Activated CD8-positive, alpha-beta memory T cell treated with anti-CD3 and anti-CD28 coated beads, Interleukin-2, amount 50 U/mL, for 4 hours (primary cell): ENCODE data around the gene YEATS2.
"Not testable (repeated sequence)": the region's sequence is repeated elsewhere in the genome, so short reads cannot be mapped to it uniquely, and the experiment has no call there.

Experiments
- DNase-seq: peaks from one replicate; pipeline ENCODE4 v3.0.0-alpha.2; 2020

Gene YEATS2

DNA sequence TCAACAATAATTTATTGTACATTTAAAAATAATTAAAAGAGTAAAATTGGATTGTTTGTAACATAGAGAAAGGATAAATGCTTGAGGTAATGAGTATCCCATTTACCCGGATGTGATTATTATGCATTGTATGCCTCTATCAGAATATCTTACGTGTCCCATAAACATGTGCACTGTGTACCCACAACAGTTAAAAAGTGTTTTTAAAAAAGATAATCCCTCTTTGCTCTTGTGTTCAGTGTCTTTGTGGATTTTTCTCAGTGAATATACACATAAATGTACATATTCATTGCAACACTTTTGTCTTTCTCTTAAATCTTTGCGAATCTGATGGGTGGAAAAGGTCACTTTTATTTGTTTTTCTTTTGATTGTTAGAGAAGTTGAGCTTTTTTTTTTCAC lies 20.4 kb downstream of the YEATS2 start:
- no peak for DNase-seq

DNA sequence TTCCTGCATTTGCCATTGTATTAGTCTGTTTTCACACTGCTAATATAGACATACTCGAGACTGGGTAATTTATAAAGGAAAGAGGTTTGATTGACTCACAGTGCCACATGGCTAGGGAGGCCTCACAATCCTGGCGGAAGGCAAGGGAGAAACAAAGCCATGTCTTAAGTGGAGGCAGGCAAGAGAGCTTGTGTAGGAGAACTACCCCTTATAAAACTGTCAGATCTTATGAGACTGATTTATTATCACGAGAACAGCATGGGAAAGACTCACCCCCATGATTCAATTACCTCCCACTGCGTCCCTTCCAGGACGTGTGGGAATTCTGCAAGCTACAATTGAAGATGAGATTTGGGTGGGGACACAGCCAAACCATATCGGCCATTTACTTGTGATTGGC lies 27.8 kb downstream of the YEATS2 start:
- DNase-seq: no peak

DNA sequence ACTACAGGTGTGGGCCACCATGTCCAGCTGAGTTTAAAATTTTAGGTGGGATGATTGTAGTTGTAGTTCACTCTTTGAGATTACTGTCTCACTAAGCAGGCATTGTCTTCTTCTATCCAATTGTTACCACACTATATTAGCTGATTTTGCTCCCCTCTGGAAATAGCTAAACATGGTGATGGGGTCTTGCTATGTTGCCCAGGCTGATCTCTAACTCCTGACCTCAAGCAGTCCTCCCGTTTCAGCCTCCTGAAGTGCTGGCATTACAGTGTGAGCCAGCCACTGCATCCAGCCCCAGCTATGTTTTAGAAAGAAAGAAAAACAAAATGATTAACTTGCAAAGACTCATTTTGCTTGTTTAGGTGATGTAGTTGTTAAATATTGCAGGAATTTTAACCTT lies 30.6 kb downstream of the YEATS2 start:
- no peak for DNase-seq

DNA sequence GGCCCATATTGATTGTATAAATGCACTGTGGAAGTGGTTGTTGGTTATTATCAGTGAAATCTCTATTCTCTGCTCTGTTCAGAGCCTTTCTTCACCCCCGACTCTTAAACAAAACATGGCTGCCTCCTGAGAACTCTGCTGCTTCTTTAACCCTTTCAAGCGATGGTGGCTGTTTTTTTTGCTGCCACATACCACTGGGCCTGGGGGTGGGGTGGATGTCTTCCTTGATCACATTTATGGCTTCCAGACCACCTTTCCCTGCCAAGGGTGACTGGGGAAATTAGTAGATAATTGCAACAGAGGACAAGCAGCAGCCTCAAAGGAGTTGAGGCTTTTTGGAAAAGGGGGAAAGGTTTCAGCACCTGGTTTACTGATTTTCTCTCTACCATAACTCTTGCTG lies 32.8 kb downstream of the YEATS2 start:
- DNase-seq: no peak

DNA sequence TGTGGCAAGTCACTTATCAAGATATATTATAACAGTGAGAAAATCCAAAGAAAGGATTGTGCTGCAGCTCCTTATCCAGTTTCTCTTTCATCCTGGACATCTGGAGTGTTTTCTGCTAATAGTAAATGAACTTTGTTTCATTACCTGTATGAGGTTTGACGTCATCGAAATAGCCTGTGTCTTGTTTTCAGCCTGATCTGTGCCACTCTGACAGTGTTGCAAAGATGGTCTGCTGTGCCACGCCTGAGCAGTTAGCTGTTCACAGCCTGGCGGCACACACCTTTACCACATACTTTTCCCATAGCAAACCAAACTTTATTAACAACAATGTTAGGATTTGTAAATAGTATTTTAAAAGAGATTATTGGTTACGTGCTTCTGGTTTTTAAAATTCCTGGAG lies 34.0 kb downstream of the YEATS2 start:
- no peak for DNase-seq

DNA sequence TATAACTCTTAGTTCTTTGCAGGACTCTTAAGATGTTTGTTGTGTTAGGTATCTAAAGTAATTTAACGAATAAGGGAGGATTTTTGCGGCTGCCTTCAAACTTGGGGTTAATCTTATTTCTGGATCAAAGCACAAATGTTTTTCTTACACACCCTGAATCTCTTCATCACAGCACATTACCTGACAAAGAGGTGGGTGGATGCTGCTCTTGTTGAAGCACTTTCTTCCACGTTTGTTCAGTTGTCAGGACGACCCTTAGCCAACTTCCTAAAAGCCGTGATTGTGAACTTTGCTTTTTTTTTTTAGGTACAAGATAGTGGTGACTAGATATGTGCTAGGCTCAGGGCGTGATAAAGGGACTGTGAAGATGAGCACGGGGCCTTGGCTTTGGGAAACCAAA lies 36.0 kb downstream of the YEATS2 start:
- DNase-seq: no peak

DNA sequence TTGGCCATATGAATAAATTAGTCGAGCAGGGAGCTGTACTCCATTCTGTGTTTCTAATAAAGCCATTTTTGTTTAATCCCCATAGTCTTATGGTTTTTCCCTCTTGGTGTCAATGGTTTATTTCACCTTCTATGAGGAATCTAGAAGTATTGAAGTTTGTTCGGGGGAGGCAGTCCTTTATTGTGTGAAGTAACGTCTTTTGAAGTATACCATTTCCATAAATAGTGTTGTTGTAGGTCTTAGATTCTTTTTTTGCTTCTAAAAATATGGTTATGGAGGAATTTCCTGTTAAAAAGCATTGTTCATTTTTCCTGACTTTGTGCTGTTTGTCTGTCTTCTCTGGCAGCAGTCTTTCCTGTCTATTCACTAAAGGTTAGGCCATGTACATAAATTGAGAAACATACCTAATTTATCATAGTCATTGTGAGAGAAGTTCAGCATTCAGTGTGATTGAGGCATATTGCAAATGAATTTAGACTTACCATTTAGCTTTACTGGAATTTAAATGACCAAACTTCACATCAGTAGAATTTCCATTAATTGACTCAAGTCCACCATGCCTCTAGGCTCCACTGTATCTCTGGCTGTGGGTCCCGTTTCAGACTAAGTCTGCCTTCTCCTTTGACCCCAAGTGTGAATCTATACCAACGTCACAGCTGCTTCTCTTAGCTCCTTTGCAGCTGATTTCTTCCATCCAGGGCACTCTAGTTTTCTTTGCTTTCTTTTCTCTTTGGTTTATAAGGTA lies 37.3 kb downstream of the YEATS2 start:
- no peak for DNase-seq

DNA sequence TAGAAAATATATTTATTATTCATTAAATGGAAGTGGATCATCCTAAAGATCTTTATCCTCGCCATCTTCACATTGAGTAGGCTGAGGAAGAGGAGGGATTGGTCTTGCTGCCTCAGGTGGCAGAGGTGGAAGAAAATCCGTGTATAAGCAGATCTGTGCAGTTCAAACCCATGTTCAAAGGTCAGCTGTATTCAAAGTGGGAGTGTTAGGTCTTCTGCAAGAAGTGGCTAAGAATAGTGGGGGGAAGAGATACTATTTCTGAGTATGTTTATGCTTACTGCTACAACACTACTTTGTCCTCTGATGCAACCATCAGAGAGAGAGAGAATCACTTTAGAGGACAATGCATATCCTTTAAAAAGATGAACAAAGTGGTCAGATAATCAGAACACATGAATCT lies 39.5 kb downstream of the YEATS2 start:
- DNase-seq: no peak

DNA sequence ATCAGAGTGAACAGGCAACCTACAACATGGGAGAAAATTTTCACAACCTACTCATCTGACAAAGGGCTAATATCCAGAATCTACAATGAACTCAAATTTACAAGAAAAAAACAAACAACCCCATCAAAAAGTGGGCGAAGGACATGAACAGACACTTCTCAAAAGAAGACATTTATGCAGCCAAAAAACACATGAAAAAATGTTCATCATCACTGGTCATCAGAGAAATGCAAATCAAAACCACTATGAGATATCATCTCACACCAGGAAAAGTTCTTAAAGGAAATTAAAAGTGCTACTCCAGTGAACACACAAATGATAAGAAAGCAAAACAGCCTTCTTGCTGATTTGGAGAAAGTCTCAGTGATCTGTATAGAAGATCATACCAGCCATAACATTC lies 42.6 kb downstream of the YEATS2 start:
- not testable (repeated sequence) for DNase-seq

DNA sequence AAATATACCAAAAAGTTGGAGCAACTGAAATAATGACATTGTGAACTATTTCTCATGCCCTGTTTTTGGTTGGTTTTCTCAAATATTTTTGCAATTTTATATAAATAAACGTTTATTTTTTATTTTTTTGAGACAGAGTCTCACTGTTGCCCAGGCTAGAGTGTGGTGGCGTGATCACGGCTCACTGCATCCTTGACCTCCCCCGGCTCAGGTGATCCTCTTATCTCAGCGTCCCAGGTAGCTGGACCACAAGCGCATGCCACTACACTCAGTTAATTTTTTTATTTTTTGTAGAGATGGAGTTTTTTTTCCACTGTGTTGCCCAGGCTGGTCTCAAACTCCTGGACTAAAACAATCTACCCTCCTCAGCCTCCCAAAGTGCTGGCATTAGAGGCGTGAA lies 45.6 kb downstream of the YEATS2 start:
- DNase-seq: no peak

DNA sequence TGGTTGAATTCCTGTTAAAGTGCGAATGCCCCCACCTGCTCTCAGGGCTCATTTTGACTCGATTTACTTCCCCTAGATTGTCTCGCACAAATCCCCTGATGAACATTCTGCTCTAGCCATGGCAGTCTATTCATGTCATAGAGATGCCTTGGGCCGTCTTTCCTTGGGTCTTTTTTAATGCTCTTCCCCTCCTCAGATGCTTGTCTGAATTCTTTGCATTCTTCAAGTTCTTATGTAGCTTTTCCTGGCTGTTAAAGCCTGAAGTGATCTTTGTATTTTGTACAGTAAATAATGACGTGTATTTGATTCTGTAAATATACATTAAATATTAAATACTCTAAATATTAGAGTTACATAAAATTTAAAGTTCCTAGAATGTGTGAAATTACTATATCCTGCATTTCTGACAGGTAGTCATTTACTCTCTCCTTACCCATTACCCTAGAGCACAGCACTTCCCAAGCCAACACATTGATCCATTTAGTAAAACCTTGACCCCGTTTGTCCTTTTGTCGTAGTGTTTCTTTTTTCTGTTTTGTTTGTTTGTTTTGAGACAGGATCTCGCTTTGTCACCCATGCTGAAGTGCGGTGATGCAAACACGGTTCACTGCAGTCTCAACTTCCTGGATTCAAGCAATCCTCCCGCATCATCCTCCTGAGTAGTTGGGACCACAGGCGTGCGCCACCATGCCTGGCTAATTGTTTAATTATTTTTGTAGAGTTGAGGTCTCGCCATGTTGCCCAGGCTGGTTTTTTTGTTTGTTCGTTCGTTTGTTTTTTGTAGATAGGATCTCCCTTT lies 47.9 kb downstream of the YEATS2 start:
- no peak for DNase-seq

DNA sequence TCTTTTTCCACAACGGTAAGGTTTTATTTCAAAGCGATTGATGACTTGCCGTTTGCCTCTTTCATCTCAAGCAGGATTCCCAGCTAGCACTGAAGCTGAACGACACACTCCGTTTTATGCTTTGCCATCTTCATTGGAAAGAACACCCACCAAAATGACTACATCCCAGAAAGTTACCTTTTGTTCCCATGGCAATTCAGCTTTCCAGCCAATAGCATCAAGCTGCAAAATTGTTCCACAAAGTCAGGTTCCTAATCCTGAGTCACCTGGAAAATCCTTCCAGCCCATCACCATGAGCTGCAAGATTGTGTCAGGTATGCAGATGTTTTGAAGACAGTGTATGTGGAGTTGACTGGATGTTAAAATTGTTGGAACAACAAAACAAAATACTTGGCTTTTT lies 56.5 kb downstream of the YEATS2 start:
- DNase-seq: no peak

DNA sequence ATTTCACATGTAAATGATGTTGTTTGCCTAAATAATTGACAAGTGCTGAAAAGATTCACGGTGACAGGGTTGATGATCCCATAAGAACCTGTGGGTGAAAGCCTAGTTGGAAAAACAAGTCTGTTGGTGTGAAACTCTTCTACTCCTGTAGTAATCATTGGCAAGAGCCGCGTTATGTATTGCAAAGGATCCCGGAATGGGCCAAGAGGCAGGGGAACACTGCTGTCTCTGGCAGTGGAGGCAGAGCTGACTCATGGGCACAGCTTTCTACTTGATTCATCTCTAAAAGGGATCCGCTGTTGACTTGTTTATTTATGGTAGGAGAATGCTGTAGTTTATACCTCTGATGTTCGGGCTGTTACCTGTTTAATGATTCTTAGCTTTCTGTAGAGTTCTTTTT lies 64.7 kb downstream of the YEATS2 start:
- DNase-seq: no peak

DNA sequence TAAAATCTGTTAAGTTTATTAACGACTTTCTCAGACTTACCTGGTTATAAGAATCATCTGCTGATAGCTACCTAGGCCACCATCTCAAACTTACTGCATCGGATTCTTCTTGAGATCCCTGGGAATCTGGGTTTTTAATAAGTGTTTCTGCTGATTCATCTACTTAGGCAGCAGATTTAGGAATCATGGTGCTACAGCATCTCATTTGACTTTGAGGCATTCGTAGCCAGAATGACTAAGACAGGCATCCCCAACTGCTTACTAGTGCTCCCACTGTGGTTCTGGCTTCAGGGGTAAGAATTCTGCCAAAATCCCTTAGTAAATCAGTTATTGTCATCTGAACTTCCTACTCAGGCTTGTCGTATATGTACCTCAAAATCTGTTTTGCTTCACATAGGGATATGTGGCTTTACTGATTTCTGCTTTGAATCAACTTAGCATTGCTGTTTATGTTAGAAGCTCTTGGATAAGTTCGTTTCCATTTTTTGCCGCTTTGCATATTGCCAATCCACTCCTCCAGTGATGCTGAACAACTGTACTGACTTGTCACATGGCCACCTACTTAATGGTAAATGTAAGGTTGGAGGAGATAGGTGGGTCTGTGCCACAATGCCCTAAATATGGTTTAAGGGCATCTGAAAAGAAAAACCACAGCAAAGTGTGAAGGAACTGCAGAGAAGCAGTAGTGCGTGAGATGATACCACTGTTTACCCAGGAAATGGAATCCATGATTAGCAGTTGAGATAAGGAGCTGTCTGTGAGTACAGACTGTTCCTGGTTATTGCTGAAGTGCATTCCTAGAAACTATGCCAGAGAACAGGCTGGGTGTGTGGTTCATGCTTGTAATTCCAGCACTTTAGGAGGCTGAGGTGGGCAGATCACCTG lies 67.5 kb downstream of the YEATS2 start:
- no peak for DNase-seq

DNA sequence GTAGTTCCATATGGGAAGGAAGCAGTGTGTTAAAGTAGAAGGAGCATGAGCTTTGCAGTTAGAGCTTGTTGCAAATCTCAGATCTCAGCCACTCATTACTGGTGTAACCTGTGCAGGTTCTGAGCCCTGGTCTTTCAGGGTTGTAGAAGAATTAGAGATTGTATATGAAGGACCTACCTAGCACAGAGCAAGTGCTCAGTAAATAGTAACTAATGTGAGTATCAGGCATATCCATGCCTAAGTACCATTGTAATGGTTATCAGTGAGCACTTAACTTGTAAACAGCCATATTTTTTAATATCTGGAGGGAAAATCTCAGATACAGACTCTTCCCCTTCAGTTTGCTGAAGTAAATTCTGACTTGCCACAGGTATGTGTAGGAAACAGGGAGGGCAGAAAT lies 68.5 kb downstream of the YEATS2 start:
- DNase-seq: no peak

DNA sequence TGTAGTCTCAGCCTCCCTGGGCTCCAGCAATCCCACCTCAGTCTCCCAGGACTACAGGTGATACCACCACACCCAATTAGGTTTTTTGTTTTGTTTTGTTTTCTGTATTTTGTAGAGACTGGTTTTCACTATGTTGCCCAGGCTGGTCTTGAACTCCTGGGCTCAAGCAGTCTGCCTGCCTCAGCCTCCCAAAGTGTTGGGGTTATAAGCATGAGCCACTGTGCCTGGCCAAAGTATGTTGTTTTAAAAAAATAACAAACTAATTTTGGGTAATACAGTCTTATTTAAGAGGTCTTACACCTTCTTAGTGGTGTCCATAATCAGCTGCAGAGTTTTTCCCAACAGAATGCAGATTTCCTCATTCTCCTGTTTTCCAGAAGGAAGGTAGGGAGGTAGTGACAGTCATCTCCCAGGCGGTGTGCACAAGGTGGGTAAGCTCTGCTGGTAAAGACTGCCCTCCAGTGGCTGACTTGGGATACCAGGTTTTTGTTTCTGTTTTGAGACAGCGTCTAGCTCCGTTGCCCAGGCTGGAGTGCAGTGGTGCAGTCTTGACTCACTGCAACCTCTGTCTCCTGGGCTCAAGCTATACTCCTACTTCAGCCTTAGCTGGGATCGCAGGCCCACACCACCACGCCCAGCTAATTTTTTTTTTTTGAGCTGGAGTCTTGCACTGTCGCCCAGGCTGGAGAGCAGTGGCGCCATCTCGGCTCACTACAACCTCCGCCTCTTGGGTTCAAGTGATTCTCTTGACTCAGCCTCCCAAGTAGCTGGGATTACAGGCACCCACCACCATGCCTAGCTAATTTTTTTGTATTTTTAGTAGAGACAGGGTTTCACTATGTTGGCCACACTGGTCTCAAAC lies 69.4 kb downstream of the YEATS2 start:
- peak; percentile 72 for DNase-seq

DNA sequence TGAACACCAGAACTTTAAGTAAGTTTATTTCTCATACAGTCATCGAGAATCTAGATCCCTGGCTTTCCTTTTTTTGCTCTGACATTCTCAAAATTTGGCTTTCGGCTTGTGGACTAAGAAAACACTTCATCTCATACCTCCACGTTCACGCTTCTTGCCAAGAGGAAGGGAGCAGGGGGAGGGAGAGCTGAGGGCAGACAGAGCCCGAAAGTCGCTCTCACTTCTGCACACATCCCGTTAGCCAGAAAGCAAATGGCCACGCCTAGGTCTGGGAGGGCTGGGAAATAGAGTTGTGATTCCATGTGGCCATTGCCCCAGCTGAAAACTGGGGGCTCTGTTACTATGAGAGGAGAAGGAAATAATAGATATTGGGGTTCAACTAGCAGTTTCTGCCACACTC lies 70.5 kb downstream of the YEATS2 start:
- DNase-seq: no peak

DNA sequence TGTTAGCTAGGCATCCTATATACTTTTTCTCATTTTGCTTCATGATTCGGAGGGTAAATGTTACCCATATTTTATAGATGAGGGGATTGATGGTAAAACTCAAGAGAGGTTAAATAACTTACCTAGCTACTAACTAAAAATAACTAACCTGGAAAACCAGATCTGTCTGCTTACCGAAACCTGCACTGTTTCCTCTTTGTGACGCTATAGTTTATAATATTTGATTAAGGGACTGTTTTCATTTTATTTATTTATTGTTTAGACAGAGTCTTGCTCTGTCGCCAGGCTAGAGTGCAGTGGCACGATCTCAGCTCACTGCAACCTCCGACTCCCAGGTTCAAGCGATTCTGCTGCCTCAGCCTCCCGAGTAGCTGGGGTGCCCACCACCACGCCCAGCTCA lies 71.9 kb downstream of the YEATS2 start:
- DNase-seq: no peak

DNA sequence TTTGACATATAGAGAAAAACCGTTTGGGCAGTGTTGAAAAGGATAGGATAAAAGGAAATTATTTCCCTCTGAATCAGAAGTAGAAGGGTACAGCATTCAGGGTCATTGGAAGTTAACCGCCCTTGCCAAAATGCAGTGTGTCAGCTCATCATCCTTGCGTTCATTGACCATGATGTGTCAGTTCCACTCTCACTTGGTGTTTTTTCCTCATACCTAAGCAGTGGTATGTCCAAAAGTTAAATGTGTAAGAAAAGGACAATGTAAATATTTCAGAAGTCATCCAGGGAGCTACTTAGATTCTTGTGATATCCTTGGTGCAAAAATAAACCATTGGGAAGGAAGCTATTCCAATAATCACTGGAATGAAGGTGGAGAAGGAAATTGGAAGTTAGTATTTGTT lies 77.0 kb downstream of the YEATS2 start:
- no peak for DNase-seq

DNA sequence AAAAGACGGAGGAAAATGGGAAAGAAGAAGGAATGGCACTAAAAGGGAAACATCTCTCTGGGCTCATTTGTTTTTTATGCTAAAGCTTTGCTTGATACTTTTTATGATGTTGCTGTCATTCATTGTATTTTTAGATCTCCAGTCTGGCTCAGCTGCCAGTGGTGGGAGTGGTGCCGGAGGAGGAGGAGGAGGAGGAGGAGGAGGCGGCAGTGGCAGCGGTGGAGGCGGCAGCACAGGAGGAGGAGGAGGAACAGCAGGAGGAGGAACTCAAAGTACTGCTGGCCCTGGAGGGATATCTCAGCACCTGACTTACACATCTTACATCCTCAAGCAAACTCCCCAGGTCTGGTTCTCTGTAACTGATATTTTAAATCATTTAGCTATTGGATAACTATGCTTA lies 78.2 kb downstream of the YEATS2 start:
- no peak for DNase-seq

DNA sequence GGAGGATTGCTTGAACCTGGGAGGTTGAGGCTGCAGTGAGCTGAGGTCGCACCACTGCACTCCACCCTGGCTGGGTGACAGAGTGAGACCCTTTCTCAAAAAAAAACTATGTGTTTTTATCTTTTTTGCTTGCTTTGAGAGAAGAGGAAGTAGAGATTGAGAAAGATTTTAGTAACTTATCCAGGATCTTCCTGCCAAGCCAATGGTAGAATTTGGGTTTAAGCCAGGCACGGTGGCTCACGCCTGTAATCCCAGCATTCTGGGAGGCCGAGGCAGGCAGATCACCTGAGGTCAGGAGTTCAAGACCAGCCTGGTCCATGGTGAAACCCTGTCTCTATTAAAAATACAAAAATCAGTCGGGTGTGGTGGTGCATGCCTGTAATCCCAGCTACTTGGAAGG lies 78.9 kb downstream of the YEATS2 start:
- DNase-seq: not testable (repeated sequence)

DNA sequence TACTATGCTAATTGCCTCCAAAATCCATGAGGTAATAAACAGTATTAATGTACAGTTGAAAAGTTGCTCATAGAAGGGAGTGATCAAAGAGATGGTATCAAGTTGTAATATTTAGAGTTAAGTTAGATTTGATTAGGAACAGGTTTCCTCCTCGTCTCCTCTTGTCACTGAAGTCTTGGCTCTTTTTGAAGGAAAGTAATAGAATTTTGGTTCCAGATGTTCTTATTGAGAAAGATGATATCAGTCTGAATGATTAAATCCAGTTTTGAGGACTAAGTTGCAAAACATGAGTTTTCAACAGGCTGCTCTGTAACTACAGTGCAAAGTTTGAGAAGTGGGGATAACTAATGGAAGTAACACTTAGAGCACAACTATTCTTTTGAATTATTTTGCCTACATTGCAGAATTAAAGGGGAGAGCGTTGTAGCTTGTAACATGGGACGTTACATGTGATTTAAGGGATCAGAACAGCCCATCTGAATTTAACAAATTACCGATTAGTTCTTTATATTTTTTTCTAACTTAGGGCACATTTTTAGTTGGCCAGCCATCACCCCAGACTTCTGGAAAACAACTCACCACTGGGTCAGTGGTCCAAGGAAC lies 79.5 kb downstream of the YEATS2 start:
- DNase-seq: no peak
